Left ventricle myocardium inferior (tissue), 1 donor: ENCODE measurements around the gene CCN2. TPM values are rescaled to one million over a fixed set of nuclear protein-coding genes. Genes with fewer than 3 reads are reported as not detected.

Experiments
- DNase-seq: peaks from one replicate; pipeline ENCODE4 v3.0.0-alpha.2; 2020
- H3K27ac ChIP-seq: fragments of 200-600 bp; replicated peaks from 2 replicates; pipeline ENCODE4 v1.8.0; 2021
- H3K27me3 ChIP-seq: fragments of 200-600 bp; 2 replicates; pipeline ENCODE4 v1.8.0; 2021; ENCODE audit warnings: low read depth
- H3K36me3 ChIP-seq: fragments of 200-600 bp; 2 replicates; pipeline ENCODE4 v1.8.0; 2021
- H3K4me1 ChIP-seq: fragments of 200-600 bp; 2 replicates; pipeline ENCODE4 v1.8.0; 2021
- H3K4me3 ChIP-seq: fragments of 200-600 bp; 2 replicates; pipeline ENCODE4 v1.8.0; 2021; ENCODE audit warnings: mild to moderate bottlenecking, moderate library complexity
- H3K9me3 ChIP-seq: fragments of 200-600 bp; replicated peaks from 2 replicates; pipeline ENCODE4 v1.8.0; 2021
- intact Hi-C: fragments of 100-400 bp; cut with micrococcal nuclease; formaldehyde crosslinking; loops from one replicate; pipeline ENCODE4 v1.11.0; 2022
- total RNA-seq: library from RNA; stranded (reverse); fragmentation: NEBNext Ultra II Directional; extraction: Animal tissue kit (Norgen Biotek cat#: 25700); gene quantifications from one replicate; pipeline ENCODE4 v1.2.1, GENCODE V29; 2021
- TF ChIP-seq, protein P1 (sequence below): fragments of 200-600 bp; IDR thresholded peaks from 2 replicates; pipeline ENCODE4 v1.8.0; 2021; ENCODE audit warnings: antibody characterized with exemption, mild to moderate bottlenecking, borderline replicate concordance
- donor health status: DM: no; HTN: yes; CAD: no; lungs with severe emphysema.

CCN2 gene
- total RNA-seq, 1 donor from 2014 or later = 33.0 TPM

DNA sequence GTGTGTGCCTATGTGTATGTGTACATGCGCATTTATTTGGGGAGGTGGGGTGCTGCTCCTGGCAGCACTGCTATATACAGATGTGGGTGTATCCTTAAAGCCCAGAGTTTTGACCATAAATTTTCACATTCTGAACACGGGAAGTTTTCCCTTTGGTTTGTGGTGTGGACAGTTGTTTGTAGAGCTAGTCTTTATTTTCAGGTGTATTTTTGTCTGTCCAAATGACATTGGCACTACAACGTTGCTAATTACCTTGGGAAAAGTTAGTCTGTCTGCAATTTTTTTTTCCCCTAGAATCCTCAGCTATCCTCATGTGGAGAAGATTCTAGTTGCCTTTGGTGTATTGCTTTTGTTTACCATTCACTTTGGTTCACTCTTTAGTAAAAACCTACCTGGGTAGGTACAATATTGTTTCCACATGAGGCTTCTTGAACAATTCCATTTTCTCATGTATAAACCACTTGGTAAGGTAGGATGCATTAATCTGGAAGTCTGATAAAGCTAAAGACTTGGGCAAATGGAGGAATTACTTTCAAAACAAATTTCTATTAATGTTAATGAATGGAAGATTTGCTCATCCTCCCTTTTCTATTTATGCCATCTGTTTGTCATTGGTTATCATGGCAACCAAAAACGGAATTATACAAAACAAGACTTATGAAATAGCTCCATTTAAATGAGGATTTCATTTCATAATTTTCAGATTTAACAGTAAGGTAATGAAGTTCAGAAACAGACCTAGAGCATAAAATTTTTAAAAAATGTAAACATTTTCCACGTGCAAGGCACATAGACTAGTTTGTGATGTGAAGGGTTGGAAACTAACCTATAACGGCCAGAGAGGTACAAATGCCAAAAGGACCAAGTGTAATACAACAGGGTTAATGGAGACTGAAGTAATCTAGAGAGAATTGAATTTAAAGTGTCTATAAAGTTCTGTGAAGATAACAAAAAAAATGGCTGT is 3.9 kb downstream of the CCN2 start:
- intact Hi-C loops = no loop called here
- peaks cover 3% of the 10 kb centered on the region for H3K36me3 ChIP-seq
- H3K4me3 ChIP-seq = peak overlapping the region; percentile 80
- no peaks in the 10 kb centered on the region for H3K27me3 ChIP-seq
- no peak overlapping the region for H3K27ac ChIP-seq
- H3K9me3 ChIP-seq = no peaks in the 10 kb centered on the region
- TF ChIP-seq, protein P1, sequence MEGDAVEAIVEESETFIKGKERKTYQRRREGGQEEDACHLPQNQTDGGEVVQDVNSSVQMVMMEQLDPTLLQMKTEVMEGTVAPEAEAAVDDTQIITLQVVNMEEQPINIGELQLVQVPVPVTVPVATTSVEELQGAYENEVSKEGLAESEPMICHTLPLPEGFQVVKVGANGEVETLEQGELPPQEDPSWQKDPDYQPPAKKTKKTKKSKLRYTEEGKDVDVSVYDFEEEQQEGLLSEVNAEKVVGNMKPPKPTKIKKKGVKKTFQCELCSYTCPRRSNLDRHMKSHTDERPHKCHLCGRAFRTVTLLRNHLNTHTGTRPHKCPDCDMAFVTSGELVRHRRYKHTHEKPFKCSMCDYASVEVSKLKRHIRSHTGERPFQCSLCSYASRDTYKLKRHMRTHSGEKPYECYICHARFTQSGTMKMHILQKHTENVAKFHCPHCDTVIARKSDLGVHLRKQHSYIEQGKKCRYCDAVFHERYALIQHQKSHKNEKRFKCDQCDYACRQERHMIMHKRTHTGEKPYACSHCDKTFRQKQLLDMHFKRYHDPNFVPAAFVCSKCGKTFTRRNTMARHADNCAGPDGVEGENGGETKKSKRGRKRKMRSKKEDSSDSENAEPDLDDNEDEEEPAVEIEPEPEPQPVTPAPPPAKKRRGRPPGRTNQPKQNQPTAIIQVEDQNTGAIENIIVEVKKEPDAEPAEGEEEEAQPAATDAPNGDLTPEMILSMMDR = no peak
- H3K4me1 ChIP-seq = peaks cover 40% of the 10 kb centered on the region
- DNase-seq = no peak

DNA sequence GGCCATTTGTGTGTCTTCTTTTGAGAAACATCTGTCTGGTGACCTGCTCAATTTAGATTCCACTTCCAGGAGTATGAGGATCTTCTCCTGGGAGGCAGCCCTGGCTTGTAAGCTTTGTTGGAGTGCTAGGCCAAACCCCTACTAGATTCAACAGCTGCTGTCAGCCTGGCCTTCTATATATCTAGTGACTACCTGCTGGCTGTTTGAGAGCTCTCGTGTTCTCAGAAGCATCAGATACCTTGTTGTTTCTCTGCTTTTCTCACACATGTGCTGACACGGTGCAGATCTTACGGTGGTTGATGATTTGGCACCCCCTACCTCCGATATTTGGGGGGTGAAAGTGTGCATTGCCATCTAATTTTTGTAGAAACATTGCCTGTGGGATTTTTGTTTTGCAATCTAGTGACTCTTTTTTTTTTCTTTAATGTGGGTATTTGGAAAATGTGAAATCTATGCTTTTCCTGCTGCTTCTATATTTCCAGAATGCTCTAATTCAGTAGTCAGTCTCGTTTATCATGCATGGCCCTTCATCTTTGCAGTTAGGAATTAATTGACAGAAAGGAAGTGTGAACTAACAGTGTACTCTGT is 4.7 kb downstream of the CCN2 start:
- no peaks in the 10 kb centered on the region for H3K27me3 ChIP-seq
- H3K4me3 ChIP-seq = no peak overlapping the region
- intact Hi-C loops = no loop called here
- H3K4me1 ChIP-seq = peaks cover 32% of the 10 kb centered on the region
- no peaks in the 10 kb centered on the region for H3K9me3 ChIP-seq
- H3K36me3 ChIP-seq = peaks cover 3% of the 10 kb centered on the region
- TF ChIP-seq, protein P1 = no peak
- no peak for DNase-seq
- no peak overlapping the region for H3K27ac ChIP-seq

DNA sequence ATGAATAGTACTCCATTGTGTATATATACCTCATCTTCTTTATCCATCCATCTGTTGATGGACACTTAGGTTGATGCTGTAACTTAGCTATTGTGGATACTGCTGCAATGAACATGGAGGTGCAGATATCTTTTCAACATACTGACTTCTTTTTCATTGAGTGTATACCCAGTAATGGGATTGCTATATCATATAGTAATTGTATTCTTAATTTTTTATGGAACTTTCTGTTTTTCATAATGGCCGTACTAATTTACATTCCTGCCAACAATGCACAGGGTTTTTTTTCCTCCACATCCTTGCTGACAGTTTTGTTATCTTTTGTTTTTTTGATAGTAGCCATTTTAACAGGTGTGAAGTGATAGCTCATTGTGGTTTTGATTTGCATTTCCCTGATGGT is 5.2 kb downstream of the CCN2 start:
- DNase-seq = no peak
- H3K4me1 ChIP-seq = peaks cover 27% of the 10 kb centered on the region
- intact Hi-C loops = no loop called here
- no peaks in the 10 kb centered on the region for H3K27me3 ChIP-seq
- no peaks in the 10 kb centered on the region for H3K9me3 ChIP-seq
- no peak overlapping the region for H3K4me3 ChIP-seq
- H3K27ac ChIP-seq = no peak overlapping the region
- H3K36me3 ChIP-seq = peaks cover 3% of the 10 kb centered on the region
- TF ChIP-seq, protein P1 = no peak

DNA sequence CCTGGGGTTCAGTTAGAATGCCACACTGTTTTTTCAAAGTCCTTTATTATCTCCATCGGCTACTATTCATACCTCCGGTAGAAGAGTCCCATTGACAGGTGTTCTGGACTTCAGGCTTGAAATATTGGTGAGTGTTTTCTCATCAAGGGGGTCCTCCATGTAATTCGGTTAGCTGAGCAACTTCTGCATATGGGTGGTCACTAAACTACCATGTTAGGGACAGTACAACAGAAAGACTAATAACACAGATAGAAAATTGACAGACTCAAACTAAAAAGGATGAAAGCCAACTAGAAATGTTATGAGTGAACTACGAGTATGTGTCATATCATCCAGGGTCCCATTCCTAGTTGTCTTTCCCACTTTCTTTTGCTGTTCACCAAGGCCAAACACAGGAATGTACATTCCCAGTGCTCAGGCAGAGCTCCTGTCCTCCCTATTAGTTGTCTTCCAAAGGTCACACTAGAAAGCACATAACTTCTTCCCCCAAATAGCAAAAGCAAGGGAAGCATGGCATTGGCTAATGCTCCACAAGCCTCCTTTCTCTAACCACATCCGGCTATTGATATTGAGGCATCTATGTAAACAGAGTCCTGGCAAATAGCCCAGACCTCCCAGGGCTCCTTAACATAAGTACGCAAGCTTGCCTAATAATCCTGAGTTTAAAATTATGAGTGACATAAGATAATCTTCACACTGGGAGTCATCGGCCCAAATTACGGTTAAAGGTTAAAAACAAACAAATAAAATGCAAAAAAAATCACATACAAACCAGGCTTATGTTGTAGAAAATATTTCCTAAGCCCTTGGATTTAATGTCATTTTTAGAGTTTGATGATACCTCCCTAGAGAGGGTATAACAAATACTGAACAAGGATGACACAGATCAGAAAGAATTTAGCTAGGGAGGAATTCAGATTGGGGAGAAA is 13.2 kb downstream of the CCN2 start:
- Histone ChIP-seq H3K4me1 (no peaks in the 10 kb centered on the region), H3K9me3 (no peaks in the 10 kb centered on the region), H3K27ac (peak overlapping the region; percentile 13), H3K27me3 (no peaks in the 10 kb centered on the region), H3K4me3 (no peak overlapping the region), H3K36me3 (no peaks in the 10 kb centered on the region)
- TF ChIP-seq, protein P1 = no peak
- no peak for DNase-seq
- intact Hi-C loops = no loop called here

DNA sequence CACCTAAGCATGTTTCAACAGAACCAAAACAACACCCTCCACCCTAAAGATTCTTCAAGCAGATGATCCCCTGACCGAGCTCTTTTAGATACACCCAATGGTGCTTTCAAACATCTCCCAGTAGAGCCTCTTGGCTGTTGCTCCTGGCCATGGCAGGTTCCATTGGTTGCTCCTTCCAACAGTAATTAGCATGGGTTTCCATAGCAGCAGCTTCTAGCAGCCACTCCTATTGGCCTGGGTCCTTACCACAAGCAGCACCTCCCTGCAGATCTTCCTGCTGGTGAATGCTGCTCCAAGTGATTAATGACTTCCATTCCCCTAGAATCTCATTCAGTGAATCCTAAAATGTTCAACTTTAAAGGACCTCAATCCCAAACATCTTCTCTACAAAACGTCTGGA is 13.9 kb downstream of the CCN2 start:
- Histone ChIP-seq H3K27me3 (no peaks in the 10 kb centered on the region), H3K36me3 (no peaks in the 10 kb centered on the region), H3K27ac (peak overlapping the region; percentile 13), H3K9me3 (no peaks in the 10 kb centered on the region), H3K4me1 (no peaks in the 10 kb centered on the region), H3K4me3 (no peak overlapping the region)
- DNase-seq = no peak
- intact Hi-C loops = no loop called here
- TF ChIP-seq, protein P1 = no peak
